GM11168 (cell line): ENCODE measurements around the gene RAB11FIP5.

Experiments used
- in situ Hi-C: fragments of 300-500 bp; cut with MboI; formaldehyde crosslinking; loops from one replicate; pipeline ENCODE4 v1.12.0; 2022; ENCODE audit warnings: low sequenced_read_pairs; ENCODE audit not compliant: unreplicated experiment

The RAB11FIP5 gene

DNA sequence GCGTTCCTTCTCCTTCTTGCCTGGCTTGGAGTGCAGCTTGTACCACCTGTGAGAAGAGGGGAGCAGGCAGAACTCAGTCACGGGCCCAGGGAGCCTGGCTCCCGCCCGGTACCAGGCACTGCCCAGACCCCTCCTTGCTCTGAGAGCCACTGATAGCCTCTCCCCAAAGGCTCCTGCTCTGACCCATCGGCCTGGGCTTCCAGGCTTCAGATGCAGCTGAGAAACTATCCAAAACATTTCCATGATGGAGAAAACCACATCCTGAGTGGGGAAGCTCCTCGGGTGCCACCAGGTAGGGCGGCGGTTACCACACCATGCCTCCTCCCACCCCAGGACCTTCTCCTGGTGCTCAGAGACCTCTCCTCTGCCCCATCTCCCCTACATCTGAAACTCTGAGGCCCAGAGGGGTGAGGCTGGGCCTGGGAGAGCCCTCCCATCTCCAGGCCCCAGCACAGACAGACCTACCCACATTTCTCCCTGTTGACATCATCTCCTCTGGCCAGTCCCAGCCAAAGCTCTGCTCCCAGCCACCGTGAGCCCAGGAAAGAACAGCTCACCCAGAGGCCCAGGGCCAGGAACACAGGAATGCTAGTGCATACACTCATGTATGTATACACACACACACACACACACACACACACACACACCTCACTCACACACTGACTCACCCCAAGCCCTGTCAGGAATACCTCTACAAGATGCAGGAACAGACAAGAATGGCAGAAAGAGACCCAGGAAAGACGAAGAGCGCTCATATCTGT is 23.3 kb downstream of the RAB11FIP5 start:
- in situ Hi-C loops, result no loop called here

DNA sequence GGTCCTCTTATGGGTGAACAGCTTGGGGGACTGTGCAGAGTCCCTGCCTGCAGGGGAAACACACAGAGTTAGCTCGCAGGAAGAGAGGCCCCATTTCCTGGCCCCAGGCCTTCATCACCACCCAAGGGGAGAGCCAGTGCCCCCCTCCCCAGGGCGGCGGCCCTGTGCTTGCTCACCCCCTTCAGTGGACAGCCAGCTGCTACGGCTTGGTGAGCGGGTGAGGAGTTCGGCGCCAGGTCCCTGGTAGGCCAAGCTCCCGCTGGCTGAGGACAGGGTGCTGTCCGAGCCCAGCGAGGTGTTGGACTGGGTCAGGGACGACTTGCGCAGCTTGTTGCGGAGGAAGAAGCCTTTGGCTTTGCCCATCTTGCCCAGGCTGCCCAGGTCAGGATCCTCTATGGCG is 24.0 kb downstream of the RAB11FIP5 start:
- in situ Hi-C loops, result no loop called here

DNA sequence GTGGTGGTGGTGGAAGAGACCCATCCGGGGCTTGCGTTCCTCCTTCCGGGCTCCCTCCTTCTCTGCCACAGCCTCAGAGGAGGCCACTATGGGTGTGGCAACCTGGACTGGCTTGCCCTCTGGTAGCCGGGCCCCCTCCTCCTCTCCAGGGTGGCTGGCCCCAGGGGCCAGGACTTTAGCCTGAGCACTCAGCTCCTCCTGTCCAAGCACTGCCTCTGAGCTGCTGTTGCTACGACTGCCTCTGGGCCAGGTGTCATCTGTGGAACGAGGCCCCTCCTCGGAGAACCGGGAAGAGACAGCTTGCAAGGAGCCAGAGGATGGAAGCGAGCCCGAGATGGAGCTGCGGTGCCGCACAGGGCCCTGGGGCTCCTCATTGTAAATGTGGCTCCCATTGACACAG is 24.5 kb downstream of the RAB11FIP5 start:
- in situ Hi-C loops, result no loop called here

DNA sequence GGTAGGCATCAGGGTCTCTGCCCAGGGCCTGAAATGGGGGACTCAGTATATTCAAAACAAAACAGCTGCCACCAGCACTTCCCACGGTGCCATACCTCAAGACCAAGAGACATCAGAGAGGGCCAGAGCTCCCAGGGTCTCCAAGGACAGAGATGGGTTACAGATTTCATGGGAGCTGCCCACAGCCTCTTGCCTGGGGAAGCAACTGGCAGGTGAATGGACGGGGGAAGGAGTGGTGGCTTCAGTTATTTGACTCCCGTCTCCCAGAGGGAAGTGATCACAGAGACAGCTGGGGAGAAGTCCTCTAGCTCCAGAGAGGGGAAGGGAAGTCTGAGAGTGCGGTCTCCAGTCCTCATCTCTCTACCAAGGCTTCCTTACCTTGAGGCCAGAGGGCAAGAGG is 25.4 kb downstream of the RAB11FIP5 start:
- in situ Hi-C loops, result no loop called here

DNA sequence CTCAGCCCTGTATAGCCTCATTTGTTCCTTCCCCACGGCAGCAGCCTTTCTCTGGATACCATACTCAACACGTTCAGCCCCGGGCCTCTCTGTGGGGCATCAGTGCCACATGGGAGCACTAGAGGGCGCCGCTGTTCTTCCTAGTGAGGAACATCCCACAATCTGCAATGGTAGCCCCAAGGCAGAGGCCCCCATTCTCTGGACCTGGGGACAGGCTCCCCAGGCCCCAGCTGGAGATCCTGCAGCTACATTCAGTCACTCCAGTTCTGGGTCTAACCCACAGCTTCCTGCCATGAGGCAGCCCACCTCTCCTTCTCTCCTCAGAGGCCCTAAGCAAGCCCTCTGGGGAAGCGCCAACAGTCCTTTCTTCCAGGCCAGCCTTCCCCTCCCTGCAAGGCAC is 27.1 kb downstream of the RAB11FIP5 start:
- in situ Hi-C loops, result no loop called here

DNA sequence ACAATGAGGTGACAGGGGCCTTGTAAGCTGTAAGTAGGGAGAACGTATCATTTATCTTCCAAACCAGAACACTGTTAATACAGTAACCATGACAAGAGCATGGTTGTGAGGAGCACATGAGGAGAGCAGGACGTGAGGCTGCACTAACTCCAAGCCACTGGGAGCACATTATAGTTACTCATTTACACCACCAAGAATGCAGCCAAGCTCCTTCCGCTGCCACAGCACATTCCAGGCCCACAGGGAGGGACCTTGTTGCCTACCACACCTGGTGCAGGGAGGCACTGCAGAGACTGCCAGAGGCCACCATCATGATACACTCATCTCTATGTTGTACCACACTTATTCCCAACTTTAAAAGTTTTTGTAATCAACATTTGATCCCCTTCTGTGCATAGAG is 27.8 kb downstream of the RAB11FIP5 start:
- in situ Hi-C loops, result no loop called here

DNA sequence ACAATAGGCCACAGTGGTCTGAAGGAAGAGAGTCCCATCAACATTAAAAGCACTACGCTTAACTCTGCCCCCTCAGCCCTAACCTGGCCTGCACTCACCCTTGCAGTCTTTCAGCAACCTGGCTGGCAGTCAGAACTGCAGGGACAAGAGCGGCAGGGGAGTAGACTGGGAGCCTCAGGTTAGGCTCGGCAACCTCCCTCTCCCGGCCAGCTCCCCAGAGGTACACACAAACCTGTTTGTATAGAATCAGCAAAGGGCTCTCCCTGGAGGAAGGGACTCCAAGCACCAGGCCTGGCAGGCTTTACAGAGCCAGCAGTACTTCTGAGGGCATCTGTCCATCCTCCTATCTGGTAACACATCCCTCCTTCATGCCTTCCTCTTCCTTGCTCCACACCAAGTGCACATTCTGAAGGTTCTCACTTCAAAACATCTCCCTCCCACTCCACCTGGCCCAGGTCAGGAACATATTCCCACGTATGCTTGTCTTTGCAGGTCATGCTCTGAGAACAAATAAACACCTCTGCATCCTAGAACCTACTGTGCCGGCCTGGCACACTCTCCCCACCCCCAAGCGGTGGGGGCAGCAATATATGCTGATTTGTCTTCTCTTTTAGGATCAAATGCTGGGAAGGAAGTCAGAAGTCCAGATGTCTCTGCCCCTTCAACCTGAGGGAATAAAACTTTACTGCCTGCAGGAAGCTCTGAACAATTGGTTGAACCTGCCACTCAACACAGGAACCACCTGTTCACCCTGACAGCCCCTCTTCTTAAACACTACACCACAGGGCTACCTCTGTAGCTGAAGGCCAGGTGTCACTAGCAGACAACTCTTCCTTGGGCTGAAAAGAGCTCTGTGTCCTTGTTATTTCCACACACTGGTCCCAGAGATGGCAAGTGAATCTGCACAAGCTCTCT is 28.6 kb downstream of the RAB11FIP5 start:
- in situ Hi-C loops, result no loop called here

DNA sequence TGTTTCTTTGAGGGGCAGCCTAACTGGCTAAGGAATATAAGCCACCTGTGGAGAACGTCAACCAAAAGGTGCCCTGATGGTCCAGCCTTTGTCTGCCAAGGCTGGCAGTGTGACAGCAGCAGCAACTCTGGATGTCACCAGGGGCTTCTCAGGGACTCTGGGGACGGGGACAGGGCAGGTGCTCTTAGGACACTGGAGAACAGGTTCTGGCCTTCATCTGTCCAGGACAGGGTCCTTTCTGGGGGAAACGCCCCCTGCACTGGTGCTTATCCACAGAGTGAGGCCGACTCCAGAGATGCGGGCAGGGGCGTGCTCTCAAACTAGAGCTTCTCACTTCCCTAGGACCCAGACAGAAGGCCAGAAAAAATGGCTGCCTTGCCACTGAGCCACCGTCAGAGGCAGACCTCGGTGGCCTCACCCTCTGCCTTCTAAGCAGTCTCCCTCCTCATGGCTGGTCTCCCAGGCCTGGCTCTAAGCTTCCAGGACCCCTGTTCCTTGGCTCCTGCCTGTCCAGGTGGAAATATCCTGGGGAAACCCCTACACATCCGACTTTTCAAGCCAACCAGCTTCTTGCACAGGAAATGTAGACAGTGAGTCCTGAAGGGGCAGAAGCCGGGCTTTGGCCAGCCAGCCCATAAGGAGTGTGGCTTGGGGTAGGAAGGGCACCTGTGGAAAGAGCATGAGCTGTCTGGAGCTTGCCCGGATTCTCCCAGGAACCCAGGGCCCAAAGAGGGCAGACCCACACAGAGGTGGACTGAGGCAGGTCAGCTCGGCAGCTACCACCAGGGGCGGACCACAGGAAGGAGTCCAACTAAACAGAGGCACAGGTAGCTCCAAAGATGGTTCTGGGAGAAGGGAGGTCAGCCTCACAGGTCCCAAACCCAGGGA is 30.0 kb downstream of the RAB11FIP5 start:
- in situ Hi-C loops, result no loop called here

DNA sequence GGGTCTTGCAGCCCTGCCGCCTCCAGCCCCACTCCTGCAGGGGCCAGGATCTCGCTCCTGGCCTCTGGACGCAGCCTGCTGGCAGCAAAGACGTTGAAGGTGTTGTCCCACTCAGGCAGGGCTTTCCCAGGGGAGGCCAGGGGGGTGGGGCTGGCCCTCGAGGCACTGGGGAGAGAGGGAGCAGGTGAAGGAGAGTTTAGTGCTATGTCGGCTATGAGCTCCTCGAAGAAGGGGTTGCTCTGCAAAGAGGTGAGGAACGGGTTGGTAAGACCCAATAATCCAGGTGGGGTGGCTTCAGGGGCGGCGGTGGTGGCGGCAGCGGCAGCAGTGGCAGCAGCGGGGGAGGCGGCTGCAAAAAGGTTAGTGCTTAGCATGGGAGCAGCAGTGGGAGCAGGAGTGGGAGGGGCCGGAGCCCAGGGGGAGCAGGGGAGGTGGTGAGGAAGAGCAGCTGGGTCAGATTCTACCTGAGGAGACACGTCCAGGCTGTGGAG is 31.5 kb downstream of the RAB11FIP5 start:
- in situ Hi-C loops, result no loop called here

DNA sequence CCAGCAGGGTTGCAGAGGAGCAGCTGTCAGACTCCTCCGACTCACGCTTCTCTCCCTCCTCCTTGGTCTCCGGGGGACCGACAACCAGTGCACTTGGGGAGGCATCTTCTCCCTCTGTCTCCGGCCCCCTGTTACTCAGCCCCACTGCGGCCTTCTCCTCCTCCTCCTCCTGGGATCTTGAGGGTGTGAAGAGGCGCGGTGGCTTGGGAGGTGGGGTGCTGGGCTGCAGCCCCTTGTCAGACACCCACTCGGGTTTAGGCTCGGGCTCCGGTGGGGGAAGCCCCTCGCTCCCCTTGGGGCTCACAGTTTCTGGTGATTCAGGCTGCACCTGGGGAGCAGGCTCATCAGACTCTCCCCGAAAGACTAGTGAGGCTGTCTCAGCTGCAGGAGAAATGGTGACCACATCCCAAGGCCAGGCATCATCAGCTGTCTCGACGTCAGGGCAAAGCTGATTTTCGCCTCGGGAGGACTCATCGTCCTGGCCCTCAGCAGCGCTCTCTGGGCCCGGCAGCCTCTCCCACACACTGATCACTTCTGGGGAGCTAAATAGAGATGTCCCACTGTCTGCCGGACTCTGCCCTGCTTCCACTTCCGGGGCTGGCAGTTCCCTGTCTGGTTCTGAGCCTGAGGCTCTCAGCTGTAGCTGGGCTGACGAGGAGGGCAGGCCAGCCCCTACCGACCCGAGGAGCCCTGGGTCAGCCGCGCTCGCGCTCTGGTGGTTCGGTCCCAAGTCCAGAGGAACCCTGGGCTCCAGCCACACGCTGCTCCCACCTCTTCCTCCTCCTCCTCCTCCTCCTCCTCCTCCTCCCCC is 32.2 kb downstream of the RAB11FIP5 start:
- in situ Hi-C loops, result no loop called here

DNA sequence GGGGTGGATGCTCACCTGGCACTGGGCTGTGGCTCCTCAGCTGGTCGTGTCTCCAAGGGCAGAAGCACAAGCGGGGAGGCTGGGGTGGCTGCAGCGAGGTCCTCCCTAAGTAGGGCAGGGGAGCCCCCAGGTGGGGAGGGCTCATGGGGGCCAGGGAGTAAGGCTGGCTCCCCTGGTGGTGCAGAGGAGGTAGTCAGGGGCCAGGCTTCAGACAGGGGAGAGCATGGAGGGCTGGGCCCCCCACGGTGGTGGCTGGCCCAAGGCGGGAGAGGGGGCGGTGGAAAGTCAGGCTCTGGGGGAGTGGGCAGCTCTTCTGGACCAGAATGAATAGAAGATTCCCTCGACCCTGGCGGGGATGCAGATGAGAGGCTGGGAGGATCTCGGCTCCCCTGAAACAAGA is 33.1 kb downstream of the RAB11FIP5 start:
- in situ Hi-C loops, result no loop called here

DNA sequence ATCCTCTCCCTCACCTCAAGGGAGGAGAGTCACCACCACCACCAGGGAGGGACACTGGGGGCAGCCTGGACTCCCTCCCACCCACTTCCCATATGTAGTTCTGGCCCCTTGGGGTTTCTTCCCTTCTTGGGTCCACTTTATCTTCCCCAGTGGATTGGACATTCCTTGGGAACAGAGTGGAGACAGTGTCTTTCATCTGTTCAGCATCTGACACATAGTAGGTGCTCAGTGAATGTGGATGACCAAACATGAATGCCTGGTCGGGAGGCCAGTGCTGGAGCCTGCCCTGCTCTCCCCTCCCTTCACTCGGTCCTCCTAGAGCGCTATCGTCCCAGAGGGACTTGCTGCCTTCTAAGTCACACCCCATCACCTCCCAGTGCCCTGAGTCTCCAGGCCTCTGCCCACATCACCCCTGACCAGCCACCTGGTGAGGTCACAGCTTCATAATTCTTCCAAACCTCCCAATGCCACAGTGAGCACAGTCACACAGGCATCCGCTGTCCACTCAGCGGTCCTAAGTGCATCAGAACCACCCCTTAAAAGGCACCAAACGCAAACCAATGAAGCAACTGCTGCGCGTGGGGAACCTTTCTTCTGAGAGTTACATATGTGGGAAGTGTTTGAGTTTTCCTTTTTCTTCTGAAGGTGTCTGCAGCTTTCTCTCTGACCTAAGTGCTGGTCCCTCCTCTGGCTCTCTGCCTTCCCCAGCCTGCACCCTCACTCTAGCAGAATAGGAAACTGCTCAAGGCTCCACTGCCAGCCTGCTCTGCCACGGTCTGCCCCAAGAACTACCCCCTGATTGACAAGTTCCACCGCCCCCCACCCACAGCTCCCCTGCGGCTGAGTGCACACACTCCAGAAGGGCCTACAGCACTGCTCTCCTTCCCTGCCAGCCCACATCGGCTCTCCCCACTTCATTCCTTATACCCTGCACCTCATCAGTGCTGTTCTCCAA is 34.0 kb downstream of the RAB11FIP5 start:
- in situ Hi-C loops, result no loop called here

DNA sequence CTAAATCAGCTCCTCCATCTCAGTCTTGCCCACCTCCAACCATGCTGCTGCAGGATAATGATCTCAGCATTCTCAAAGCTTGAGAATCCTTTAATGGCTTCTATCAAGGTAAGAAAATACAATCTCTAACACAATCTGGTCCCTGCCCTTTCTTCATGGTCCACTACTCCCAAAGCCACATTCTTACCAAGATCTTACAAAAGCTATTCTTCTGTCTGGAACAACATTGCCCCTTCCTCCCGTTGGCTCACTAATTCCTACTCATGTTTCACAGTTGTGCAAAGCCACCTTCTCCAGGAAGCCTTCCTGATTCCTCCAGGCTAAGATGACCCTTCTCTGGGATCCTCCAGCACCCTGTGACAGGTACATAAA is 35.3 kb downstream of the RAB11FIP5 start:
- in situ Hi-C loops, result no loop called here

DNA sequence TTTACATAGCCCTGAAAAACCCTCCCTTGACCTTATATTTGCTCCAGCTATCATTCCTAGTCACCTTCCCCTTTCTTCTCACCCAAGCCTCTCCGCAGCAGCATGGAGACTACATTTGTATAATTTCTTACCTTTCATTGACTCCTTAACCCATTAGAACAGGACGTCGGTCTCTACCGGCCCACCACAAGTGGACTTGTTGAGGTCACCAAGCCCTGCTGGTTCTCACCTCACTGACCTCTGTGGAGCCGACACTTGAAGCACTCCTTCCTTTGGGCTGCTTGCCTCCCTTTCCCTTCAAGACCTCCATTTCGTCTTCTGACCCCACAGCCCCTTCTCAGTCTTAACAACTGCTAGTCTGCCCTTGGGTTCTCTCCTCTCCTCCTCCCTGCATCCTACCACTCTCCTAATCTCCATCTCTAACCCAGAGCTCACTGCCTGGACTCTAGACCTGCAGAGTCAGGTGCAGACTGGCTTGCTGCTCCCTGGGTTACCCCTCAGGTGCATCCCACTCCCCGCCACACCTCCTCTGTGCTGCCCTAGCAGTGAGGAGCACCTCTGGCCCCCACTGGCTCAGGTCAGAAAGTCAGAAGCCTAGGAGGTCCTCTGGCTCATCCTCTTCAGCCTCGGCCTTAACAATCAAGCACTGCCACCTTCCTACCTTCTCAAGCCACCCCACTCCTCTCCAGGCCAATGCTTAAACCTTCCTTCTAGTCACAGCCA is 35.9 kb downstream of the RAB11FIP5 start:
- in situ Hi-C loops, result no loop called here

DNA sequence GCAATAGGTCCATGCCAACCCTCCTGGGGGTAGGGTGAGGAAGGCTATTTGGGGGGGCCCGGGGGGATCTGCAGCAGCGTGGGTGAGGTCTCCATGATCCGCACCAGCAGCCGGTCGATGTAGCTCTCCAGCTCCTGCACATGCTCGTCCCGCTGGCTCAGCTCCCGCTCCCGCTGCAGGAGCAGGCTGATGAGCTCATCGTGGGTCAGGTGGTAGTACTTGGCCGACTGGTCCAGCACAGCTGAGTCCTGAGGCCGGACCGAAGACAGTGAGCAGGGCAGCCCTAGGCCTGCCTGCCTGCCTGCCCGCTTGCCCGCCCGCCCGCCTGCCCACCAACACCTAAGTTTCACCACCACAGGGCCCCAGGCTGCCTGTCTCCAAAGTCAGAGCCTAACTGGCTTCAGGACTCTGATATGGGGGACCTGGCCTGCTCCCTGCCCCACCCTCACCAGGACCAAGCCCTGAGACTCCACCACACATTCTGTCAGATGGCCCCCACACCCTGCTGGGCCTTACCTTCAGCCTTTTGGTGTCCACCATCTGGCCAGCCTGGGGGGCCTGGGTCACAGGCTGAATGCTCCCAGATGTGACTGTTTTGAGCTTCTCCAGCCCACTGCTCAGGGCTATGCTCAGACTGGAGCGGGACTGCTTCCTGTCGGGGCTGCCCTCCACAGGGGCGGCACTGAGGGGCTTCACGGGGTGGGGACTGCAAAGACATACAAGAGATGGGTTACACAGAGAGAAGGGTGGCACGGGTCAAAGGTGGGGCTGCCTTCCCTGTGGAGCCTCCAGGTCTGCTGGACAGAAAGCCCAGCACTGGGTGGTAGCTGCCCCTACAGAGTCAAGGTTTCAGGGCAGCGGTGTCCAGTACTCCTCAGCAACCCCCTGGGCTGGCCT is 37.0 kb downstream of the RAB11FIP5 start:
- in situ Hi-C loops, result no loop called here

DNA sequence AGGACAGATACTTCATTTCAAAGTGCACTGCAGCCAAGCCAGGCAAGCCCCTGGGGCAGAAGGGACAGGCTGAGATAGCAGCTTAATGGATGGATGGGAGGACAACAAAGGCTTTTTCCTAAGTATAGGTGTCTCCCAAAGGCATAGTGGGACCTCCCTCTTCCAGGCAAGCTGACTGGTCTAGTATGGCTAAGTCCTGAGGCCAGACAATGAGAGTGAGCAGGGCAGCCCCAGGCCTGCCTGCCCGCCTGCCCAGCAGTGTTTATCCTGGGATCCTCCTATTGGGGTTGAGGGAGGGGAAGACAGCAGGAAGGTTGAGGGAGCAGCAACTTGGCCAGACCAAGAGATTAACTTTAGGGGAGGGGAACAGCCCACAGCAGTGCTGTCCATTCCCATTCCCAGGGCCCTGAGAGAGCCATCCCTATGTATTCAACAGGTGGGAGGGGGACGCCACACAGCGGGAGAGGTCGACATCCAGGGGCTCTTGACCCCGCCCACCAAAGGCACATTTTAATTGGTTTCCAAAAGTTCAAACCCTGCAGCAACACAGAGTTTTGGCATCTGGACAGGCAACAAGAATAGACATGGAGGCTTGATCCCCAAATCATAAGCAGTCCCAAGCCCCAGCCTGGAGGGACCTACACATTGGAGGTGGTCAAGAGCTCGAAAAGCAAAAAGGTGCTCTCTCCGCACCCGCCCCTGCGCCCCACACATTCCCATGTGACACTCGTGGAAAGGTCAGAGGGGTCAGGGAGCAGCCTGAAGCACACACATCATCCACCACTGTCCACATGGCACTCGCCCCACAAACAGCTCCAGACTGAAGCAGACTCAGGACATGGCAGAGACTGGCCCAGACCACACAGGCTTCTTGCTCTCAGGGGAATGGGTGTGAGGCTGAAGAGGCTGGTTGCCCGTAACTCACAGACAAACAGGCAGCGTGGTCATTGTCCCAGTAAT is 38.4 kb downstream of the RAB11FIP5 start:
- in situ Hi-C loops, result no loop called here
